ENCODE measurements around the gene EXD3.

EXD3 gene

DNA sequence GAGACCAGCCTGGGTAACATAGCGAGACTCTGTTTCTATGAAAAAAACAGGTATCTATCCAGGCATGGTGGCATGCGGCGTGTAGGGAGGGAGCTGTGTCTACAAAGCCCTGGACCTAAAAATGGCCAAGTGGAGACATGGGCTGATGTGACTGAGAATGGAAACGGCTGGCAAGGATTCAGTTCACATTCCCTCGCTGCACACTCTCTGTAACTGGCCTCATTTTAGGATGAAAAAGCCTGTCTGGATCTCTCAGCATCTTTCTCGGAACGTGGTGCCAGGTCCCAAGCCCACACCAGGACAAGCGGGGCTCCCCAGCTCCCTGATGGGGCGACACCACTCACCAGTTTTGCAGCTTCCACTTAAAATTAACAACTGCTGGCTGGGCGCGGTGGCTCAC, 13.4 kb downstream of the EXD3 start:
- H3K4me3 ChIP-seq (ENCODE audit: low read length) = no peak overlapping the region
- TF ChIP-seq ZNF274 (IDR thresholded peaks at IDR 0.05; ENCODE audit: low read depth, low read length) = no peak

DNA sequence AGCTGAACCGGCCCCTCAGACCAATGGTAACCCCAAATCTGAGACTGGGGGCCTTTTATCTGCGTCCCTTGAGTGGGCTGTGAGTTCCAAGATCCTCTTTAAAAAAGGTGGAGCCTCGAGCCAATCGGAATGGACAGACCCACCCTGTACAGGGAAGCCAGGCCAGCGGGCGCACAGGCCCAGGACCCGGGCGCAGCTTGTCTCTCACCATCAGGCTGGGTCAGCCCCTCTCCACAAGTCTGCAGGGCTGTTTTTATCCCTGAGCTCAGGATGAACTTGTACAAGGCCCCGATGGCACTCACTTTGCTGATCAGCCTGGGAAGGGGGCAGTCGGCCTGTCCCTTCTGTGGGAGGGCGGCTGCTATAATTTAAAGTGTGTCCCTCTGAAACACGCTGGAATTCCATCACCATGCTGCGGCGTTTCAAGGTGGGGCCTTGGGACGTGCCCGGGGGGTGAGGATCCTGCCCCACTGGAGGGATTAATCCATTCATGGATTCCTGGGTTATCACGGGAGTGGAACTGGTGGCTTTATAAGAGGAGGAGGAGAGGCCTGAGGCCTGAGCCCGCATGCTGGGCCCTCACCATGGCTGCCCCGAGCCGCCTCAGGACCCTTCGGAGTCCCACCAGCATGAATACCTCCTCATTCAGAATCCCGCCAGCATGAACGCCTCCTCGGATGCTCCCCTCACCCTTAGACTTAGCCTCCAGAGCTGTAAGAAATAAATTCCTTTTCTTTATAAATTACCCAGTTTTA, 14.1 kb downstream of the EXD3 start:
- TF ChIP-seq ZNF274 (IDR thresholded peaks at IDR 0.05; ENCODE audit: low read depth, low read length) = no peak
- no peak overlapping the region for H3K4me3 ChIP-seq (ENCODE audit: low read length)

DNA sequence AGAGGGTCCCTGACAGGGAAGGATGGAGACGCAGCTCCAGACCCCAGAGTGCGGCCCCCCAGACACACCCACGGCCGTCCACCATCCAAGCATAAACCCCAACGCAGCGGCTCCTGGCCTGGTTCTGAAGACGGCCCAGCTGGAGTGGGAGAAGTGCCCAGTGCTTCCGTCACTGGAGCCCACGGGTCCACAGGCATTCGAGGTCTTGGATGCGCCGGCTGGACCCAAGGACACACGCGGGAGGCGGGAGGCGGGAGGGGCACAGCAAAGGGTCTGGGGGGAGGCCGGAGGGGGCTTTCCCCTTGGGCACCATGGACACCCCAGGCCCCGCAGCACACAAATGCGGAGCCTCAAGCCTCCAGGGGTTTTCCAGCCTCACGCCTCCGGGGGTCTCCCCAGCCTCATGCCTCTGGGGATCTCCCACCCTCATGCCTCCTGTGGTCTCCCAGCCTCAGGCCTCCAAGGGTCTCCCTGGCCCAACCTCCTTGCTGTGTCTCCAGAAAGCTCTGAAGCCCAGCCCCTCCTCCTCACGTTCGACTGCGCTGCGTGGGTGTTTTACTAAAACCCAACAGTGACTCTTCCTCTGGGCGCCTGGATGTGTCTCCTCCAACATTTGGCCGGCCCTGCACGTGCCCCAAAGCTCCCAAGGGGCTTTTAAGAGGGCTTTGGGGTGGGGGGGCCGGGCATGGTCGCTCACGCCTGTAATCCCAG, 15.2 kb downstream of the EXD3 start:
- H3K4me3 ChIP-seq (ENCODE audit: low read length) = no peak overlapping the region
- no peak for TF ChIP-seq ZNF274 (IDR thresholded peaks at IDR 0.05; ENCODE audit: low read depth, low read length)

DNA sequence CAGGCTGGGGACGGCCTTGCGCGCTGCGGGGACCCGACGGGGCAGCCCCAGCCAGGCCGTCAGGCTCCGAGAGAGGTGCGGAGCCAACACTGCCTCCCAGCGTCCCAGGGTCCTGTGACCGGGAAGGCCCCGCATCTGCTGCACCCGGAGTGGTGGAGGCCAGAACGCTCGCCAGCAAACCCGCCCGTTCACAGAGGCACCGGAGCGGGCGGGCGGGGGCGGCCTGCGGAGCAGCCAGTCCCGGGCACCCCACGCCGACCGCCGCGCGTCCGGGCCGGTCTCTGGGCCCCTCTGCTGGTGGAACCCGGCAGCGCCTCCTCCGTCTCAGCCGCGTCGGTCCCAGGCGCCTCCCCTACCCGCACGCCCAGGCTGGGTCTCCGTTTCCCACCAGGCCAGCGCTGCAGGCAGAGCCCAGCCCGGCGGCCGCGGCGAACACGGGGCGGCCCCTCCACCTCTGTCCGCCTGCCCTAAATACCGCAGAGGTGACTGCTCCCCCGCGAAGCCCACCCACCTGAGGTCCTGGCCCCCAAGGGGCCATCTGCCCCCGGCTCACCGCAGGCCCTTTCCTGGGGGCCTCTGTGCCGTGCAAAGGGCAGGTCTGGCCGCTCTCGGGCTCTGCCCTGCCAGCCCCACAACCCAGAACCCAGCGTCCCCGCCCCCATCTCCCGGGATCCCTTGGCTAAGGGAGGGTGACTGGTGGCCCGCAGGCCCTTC, 15.9 kb downstream of the EXD3 start:
- H3K4me3 ChIP-seq (ENCODE audit: low read length) = no peak overlapping the region

DNA sequence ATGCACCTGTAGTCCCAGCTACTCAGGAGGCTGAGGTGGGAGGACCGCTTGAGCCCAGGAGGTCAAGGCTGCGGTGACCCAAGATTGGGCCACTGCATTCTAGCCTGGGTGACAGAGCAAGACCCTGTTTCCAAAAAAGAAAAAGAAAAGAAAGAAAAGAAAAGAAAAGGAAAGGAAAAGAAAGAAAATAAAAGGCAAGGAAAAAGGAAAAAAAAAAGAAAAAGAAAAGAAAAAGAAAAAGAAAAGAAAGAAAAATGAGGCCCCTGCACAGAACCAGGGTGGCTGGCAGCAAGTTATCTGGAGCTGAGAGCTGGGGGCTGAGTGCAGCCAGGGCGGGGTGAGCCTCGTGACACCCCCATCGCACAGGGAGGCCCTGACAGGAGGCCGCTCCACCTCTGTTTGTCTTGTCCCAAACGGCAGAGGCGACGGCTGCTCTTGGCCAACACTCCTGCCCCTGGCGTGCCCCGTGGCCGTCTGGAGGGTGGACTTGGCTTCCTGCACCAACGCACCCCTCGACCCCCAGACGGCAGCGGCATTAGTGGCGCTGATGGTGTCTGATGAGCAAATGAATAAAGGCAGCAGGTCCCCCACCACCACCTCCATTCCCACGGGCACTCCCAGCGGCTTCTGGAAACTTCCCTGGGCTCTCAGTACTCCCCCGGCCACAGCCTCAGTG, 16.7 kb downstream of the EXD3 start:
- no peak overlapping the region for H3K4me3 ChIP-seq (ENCODE audit: low read length)
- no peak for TF ChIP-seq ZNF274 (IDR thresholded peaks at IDR 0.05; ENCODE audit: low read depth, low read length)

More for the DNA sequence above, 15.9 kb downstream of the EXD3 start:
- TF ChIP-seq ZNF274 (IDR thresholded peaks at IDR 0.05; ENCODE audit: low read depth, low read length) = no peak

DNA sequence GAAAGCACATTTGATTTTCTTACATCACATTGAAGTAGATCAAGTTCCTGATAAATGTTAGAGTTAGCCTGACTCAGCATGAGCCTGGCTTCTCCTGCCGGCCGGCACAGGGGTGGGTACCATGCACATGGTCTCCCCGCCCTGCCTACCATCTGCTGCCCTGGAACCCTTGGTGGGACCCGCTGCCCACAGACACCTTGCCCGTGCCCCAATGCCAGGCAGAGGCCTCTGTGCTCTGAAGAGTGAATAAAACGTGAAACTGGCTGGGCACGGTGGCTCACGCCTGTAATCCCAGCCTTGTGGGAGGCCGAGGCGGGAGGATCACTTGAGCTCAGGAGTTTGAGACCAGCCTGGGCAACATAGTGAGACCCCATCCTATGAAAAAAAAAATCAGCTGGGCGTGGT, 17.3 kb downstream of the EXD3 start:
- H3K4me3 ChIP-seq (ENCODE audit: low read length) = no peak overlapping the region
- no peak for TF ChIP-seq ZNF274 (IDR thresholded peaks at IDR 0.05; ENCODE audit: low read depth, low read length)

DNA sequence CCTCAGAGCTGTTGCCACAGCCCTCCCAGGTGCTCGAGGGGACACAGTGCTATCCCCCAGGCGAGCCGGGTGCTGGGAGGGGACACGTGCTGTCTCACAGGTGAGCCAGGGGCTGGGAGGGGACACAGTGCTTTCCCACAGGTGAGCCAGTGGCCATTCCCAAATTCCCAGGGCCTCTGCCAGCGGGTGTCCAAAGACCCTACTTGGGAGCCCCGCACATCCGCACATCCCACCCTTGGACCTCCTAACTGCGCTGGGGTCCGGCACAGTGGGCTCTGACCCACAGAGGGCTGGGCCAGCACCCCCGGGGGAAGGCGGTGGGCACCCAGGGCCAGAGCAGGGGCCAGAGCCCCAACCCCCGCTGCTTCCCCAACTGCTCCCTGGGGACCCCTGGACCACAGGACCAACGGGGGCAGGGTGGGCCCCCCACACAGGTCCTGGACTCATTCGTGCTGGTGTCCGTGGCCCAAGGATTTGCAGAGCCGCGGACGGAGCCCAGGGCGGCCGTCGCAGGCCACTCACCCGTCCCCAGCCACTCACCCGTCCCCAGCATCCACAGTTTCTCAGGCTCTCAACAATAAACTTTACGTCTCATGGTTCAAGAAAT, 17.9 kb downstream of the EXD3 start:
- TF ChIP-seq ZNF274 (IDR thresholded peaks at IDR 0.05; ENCODE audit: low read depth, low read length) = no peak

DNA sequence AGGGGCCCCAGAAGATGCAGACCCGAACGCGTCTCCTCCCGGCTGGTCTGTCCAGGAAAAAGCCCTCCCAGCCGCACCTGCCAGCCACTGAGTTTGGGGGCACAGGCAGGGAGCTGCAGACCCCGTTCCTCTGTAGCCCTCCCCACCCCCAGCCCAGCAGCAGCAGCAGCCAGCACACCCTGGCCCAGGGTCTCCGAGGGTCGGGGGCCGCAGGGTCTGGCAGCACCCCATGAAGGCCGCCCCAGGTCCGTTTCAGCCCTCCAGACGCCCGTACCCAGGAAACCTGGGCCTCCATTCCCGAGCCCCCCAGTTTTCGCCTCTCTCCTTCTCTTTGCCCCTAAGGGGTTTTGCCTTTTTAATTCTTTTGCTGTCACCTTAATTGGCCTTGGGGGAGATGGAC, 19.7 kb downstream of the EXD3 start:
- TF ChIP-seq ZNF274 (IDR thresholded peaks at IDR 0.05; ENCODE audit: low read depth, low read length) = no peak
- no peak overlapping the region for H3K4me3 ChIP-seq (ENCODE audit: low read length)

More for the DNA sequence above, 17.9 kb downstream of the EXD3 start:
- H3K4me3 ChIP-seq (ENCODE audit: low read length) = no peak overlapping the region

DNA sequence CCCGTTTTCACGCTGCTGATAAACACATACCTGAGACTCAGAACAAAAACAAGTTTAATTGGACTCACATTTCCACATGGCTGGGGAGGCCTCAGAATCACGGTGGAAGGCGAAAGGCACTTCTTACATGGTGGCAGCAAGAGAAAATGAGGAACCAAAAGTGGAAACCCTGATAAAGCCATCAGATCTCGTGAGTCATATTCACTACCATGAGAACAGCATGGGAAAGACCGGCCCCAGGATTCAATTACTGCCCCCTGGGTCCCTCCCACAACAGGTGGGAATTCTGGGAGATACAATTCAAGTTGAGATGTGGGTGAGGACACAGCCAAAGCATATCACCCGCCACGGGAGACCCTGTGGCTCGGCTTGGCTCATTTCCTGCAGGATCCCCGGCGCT, 20.2 kb downstream of the EXD3 start:
- no peak for TF ChIP-seq ZNF274 (IDR thresholded peaks at IDR 0.05; ENCODE audit: low read depth, low read length)
- no peak overlapping the region for H3K4me3 ChIP-seq (ENCODE audit: low read length)

DNA sequence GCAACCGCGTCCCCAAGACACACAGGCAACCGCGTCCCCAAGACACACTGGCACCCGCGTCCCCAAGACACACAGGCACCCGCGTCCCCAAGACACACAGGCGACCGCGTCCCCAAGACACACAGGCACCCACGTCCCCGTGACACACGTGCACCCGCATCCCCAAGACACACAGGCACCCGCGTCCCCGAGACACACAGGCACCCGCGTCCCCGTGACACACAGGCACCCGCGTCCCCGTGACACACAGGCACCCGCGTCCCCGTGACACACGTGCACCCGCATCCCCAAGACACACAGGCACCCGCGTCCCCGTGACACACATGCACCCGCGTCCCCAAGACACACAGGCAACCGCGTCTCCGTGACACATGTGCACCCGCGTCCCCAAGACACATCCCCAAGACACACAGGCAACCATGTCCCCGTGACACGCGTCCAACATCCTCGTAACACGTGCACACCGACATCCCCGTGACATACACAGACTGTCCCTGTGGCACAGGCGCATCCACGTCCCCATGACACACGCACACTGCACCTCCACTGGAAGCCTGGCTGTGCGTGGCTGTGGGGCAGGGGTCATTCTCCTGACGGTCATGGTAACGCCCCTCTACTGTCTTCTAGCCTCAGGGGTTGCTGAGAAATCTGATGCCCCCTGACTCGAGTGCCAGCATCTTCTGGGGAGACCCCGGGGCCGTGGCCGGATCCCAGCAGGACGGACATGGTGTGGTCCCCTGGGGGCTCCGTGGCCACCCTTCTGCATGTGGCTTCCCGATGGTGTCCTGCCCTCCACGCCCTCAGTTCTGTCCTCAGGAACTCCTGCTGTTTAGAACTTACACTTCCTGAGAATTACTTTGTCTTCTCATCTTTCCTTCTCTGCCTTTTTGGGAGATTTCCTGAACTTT, 24.1 kb downstream of the EXD3 start:
- no peak overlapping the region for H3K4me3 ChIP-seq (ENCODE audit: low read length)
- TF ChIP-seq ZNF274 (IDR thresholded peaks at IDR 0.05; ENCODE audit: low read depth, low read length) = no peak

DNA sequence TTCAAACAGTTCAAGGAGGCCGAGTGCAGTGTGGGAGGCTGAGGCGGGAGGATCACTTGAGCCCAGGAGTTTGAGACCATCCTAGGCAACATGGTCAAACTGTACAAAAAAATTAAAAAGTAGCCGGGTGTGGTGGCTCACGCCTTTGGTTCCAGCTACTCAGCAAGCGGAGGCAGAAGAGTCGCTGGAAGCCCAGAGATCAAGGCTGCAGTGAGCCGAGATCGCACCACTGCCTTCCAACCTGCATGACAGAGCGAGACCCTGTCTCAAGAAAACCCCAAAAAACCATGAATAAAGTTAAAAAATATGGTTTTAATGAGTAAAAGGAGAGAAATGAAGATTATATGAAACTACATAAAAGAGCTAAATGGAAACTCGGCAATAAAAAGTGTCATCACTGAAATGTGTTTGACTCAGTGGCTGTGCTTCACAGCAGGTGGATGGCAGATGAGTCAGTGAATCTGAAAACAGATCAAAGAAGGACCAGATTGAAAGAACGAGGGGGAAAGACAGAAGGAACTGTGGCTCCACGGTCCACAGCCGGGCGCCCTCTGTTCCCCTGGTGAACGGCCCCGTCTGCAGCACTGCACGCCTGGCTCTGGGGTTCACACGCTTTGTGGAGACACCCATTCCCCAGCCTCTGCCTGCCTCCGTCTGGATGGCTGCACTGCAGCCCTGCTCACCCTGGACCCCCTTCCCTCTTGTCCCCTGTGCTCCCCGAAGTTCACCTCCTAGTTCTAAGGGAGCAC, 25.1 kb downstream of the EXD3 start:
- TF ChIP-seq ZNF274 (IDR thresholded peaks at IDR 0.05; ENCODE audit: low read depth, low read length) = no peak
- H3K4me3 ChIP-seq (ENCODE audit: low read length) = no peak overlapping the region

DNA sequence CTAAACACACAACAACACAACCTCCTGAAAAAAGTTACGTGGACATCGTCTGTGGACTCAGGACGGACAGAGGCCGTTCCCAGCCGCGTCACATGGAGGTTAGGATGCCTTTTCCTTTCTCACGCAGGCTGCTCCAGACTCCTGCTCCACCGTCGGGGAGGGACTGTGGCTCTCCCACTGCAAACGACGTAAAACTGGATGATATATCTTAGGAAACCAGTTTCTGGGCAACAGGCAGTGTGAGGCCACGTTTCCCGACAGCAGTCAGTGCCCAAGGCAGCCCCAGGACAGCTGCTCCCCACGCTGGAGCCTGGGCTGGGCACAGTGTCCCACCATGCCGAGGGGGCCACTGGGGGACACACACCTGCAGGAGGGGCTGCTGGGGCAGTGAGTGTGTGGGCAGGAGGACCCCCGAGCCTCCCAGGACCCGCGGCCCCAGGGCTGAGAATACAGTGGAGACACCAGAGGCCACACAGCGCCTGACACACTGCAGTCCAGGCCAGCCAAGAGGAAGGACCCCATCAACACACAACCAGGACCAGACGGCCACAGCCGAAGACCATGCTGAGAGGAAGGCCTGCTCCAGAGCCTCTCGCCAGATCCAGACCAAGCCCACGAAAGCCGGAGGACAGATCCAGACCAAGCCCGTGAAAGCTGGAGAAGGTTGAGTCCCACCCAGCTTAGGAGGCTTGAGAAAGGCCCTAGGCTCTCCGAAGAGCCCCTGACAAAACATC, 26.2 kb downstream of the EXD3 start:
- no peak overlapping the region for H3K4me3 ChIP-seq (ENCODE audit: low read length)
- TF ChIP-seq ZNF274 (IDR thresholded peaks at IDR 0.05; ENCODE audit: low read depth, low read length) = no peak

All from GM08714 (cell line).